HepG2 (cell line): ENCODE results near the gene YPEL5. TPM values are rescaled to one million over a fixed set of nuclear protein-coding genes. Genes with fewer than 3 reads are reported as not detected.

Source experiments
- ATAC-seq: fragments of 200-7000 bp; cut with Tn5 transposase; 3 replicates; pipeline ENCODE4 v1.9.1; 2020; ENCODE audit warnings: mild to moderate bottlenecking, moderate library complexity
- BruUV-seq: library from RNA; stranded (reverse); fragments of 400-500 nt; replicated peaks from 2 replicates; lab custom pipeline; 2021; lab: Mats Ljungman, UMichigan
- CTCF ChIA-PET: fragments of 300-600 bp; formaldehyde crosslinking; extraction: SDS; loops from one replicate; lab custom pipeline; 2021; ENCODE audit warnings: low total read pairs, inconsistent platforms, low intra/inter-chr PET ratio; lab: Yijun Ruan, JAX
- POLR2A ChIA-PET: fragments of 350-600 bp; sonication (Branson Sonifier 250); formaldehyde crosslinking; loops from one replicate; lab custom pipeline; 2020; ENCODE audit warnings: antibody characterized with exemption, inconsistent platforms; lab: Yijun Ruan, JAX
- DNase-seq: peaks from one replicate; pipeline ENCODE4 v3.0.0-alpha.2; 2015; ENCODE audit warnings: low spot score
- FAIRE-seq: peaks from 3 replicates; lab custom pipeline; 2011; peaks lifted over from hg19 to GRCh38; lab: Jason Lieb, UNC
- H2AFZ ChIP-seq: one replicate; pipeline ENCODE4 v1.6.1; 2011; ENCODE audit warnings: low read length, inconsistent platforms
- H3K27ac ChIP-seq: fragments of 300-600 bp; 3 replicates; pipeline ENCODE4 v1.8.0; 2011; ENCODE audit warnings: mixed run types, mild to moderate bottlenecking, mixed read lengths, low read length, inconsistent platforms; ENCODE audit not compliant: insufficient read depth; ENCODE audit errors: extremely low read length
- H3K27me3 ChIP-seq, 2 experiments: fragments of 200-600 bp in 1 of 2; 2 replicates in 1 of 2; 3 replicates in 1 of 2; pipeline versions ENCODE4 v1.6.0 to v1.8.0; 2011; ENCODE audit warnings: low read length in 2 of 2, mild to moderate bottlenecking in 2 of 2, moderate library complexity in 2 of 2, inconsistent platforms in 1 of 2; ENCODE audit not compliant: insufficient read depth in 2 of 2, control insufficient read depth in 1 of 2
- H3K36me3 ChIP-seq, 2 experiments: fragments of 200-600 bp in 1 of 2; replicated peaks in 1 of 2; 2 replicates in 1 of 2; 3 replicates in 1 of 2; pipeline versions ENCODE4 v1.5.1 to v1.8.0; 2011; ENCODE audit warnings: low read length in 2 of 2, inconsistent platforms in 1 of 2; ENCODE audit not compliant: insufficient read depth in 2 of 2, control insufficient read depth in 1 of 2
- H3K4me1 ChIP-seq: 2 replicates; pipeline ENCODE4 v1.5.1; 2012; ENCODE audit warnings: low read length, inconsistent platforms; ENCODE audit not compliant: insufficient read depth
- H3K4me2 ChIP-seq: 2 replicates; pipeline ENCODE4 v1.6.0; 2011; ENCODE audit warnings: low read depth, low read length, inconsistent platforms
- H3K4me3 ChIP-seq, 3 experiments: fragments of 200-600 bp in 1 of 3; sonication (generic), shearing (Covaris generic) in 1 of 3; replicated peaks in 1 of 3; 2 replicates each; pipeline ENCODE4 v1.5.1; 2011 to 2016; ENCODE audit warnings: low read length in 3 of 3, inconsistent platforms in 2 of 3, low read depth in 2 of 3, mild to moderate bottlenecking in 2 of 3, control low read depth in 1 of 3, mixed read lengths in 1 of 3; ENCODE audit not compliant: insufficient read depth in 1 of 3
- H3K79me2 ChIP-seq: one replicate; pipeline ENCODE4 v1.6.1; 2011; ENCODE audit warnings: low read length, inconsistent platforms; ENCODE audit not compliant: insufficient read depth
- H3K9ac ChIP-seq: 2 replicates; pipeline ENCODE4 v1.6.0; 2011; ENCODE audit warnings: mild to moderate bottlenecking, low read depth, low read length, inconsistent platforms; ENCODE audit not compliant: insufficient read depth
- H3K9me3 ChIP-seq: 2 replicates; pipeline ENCODE4 v1.5.1; 2012; ENCODE audit warnings: mild to moderate bottlenecking, low read length
- H4K20me1 ChIP-seq: 2 replicates; pipeline ENCODE4 v1.6.0; 2011; ENCODE audit warnings: inconsistent platforms, mild to moderate bottlenecking, low read length, moderate library complexity; ENCODE audit not compliant: insufficient read depth
- ARID3A ChIP-seq: IDR thresholded peaks from 2 replicates; pipeline ENCODE4 v1.6.1; 2012; ENCODE audit warnings: low read depth, low read length, improper control_type of control experiment
- HES4 ChIP-seq: sonication (generic); formaldehyde crosslinking; IDR thresholded peaks from 2 replicates; pipeline ENCODE4 v1.9.0; 2021; ENCODE audit warnings: mild to moderate bottlenecking, missing genetic modification reagents, borderline replicate concordance
- MIER2 ChIP-seq: IDR thresholded peaks from 2 replicates; pipeline ENCODE4 v1.6.1; 2016; ENCODE audit warnings: missing biosample characterization, missing genetic modification reagents
- MIXL1 ChIP-seq: IDR thresholded peaks from 2 replicates; pipeline ENCODE4 v1.6.1; 2016
- PRDM4 ChIP-seq: sonication (generic); formaldehyde crosslinking; IDR thresholded peaks from 2 replicates; pipeline ENCODE4 v1.9.0; 2021; ENCODE audit warnings: missing genetic modification reagents, borderline replicate concordance
- RFXAP ChIP-seq: sonication (generic); formaldehyde crosslinking; IDR thresholded peaks from 2 replicates; pipeline ENCODE4 v1.4.0; 2020; ENCODE audit warnings: missing genetic modification reagents, borderline replicate concordance
- TEAD3 ChIP-seq: optimal IDR thresholded peaks from 2 replicates; pipeline ENCODE3; 2016; ENCODE audit warnings: borderline replicate concordance
- TERF1 ChIP-seq: sonication (generic); formaldehyde crosslinking; IDR thresholded peaks from 2 replicates; pipeline ENCODE4 v1.8.0; 2022; ENCODE audit warnings: mild to moderate bottlenecking, missing genetic modification reagents, moderate library complexity
- ZFP37 ChIP-seq: sonication (generic); formaldehyde crosslinking; IDR thresholded peaks from 2 replicates; pipeline ENCODE4 v1.4.0; 2020; ENCODE audit warnings: missing genetic modification reagents, borderline replicate concordance
- ZFP41 ChIP-seq: sonication (generic); formaldehyde crosslinking; IDR thresholded peaks from 2 replicates; pipeline ENCODE4 v1.4.0; 2020; ENCODE audit warnings: mild to moderate bottlenecking, missing genetic modification reagents, borderline replicate concordance
- ZFP90 ChIP-seq: sonication (generic); formaldehyde crosslinking; IDR thresholded peaks from 2 replicates; pipeline ENCODE4 v1.8.0; 2022; ENCODE audit warnings: missing genetic modification reagents, mild to moderate bottlenecking, inconsistent platforms, borderline replicate concordance
- ZNF12 ChIP-seq: sonication (generic); formaldehyde crosslinking; IDR thresholded peaks from 2 replicates; pipeline ENCODE4 v1.5.0; 2020; ENCODE audit warnings: missing genetic modification reagents
- ZNF276 ChIP-seq: sonication (generic); formaldehyde crosslinking; IDR thresholded peaks from 2 replicates; pipeline ENCODE4 v1.4.0; 2020; ENCODE audit warnings: mild to moderate bottlenecking, low read depth, missing genetic modification reagents
- ZNF678 ChIP-seq: sonication (generic); formaldehyde crosslinking; IDR thresholded peaks from 2 replicates; pipeline ENCODE4 v1.4.0; 2020; ENCODE audit warnings: mild to moderate bottlenecking, missing genetic modification reagents
- ZNF710 ChIP-seq: sonication (generic); formaldehyde crosslinking; IDR thresholded peaks from 2 replicates; pipeline ENCODE4 v1.5.0; 2020; ENCODE audit warnings: mild to moderate bottlenecking, missing genetic modification reagents, borderline replicate concordance
- WGBS: methylation state at CpG from one replicate; pipeline ENCODE4 v1.1.6; 2017; ENCODE audit warnings: low lambda C conversion rate; 5-methylcytosine and 5-hydroxymethylcytosine counted together
- in situ Hi-C: cut with HindIII; loops from 2 replicates; pipeline ENCODE4 v1.10.0; 2017; ENCODE audit warnings: low pct_unique_long_range_greater_than_20kb; ENCODE audit not compliant: extremely low pct_ligation_motif_present
- intact Hi-C: fragments of 100-400 bp; cut with micrococcal nuclease; formaldehyde crosslinking; loops from one replicate; pipeline ENCODE4 v1.10.0; 2022; ENCODE audit not compliant: unreplicated experiment
- polyA plus RNA-seq, 8 experiments: library from polyadenylated mRNA; depleted of rRNA in 3 of 8; stranded (reverse) in 7 of 8; unstranded in 1 of 8; fragments of >200 nt; fragmentation: Illumina TruSeq in 4 of 8; extraction: Trizol in 4 of 8; gene quantifications; 2 replicates each; pipeline versions ENCODE4 v1.2.1 to v1.2.3, GENCODE V29; 2011 to 2016; ENCODE audit warnings: low read depth in 4 of 8, missing spikeins in 1 of 8, mixed read lengths in 1 of 8; ENCODE audit not compliant: insufficient read depth in 1 of 8
- total RNA-seq, 5 experiments: library from RNA; depleted of rRNA; stranded (reverse); fragments of >200 nt; fragmentation: Illumina TruSeq; extraction: Trizol; gene quantifications; 2 replicates each; pipeline ENCODE4 v1.2.3, GENCODE V29; 2016; ENCODE audit warnings: low read depth in 1 of 5

YPEL5 gene
- total and polyA plus RNA-seq, 2 of the 13 experiments (the other 11 are each of a cell fraction or from before 2014, with no cell fraction given): 12.7 to 49.7 TPM

GRCh38 chr2:30208453-30208852 lies 61.6 kb downstream of the YPEL5 start:
- H3K4me3 ChIP-seq: no peak overlapping the region
- 2% methylated on average over 2 of the region's 2 CpGs for WGBS
- peak; percentile 97 for ATAC-seq
- TF ChIP-seq RFXAP (CRISPR knock-in tag) (no peak), ZFP37 (CRISPR knock-in tag) (no peak), ZNF276 (no peak), ZNF678 (CRISPR knock-in tag) (no peak), PRDM4 (no peak), ZNF12 (CRISPR knock-in tag) (no peak), ARID3A (0 out of 2 replicates have a peak, but pooled peaks have one; percentile 27), TERF1 (no peak), HES4 (CRISPR knock-in tag) (no peak), TEAD3 (CRISPR knock-in tag) (peak; percentile 49), ZFP90 (CRISPR knock-in tag) (no peak), ZFP41 (CRISPR knock-in tag) (no peak), MIER2 (CRISPR knock-in tag) (no peak), MIXL1 (no peak; the same call in 1 of the 2 replicates), ZNF710 (CRISPR knock-in tag) (no peak)

More at GRCh38 chr2:30208453-30208852, 61.6 kb downstream of the YPEL5 start:
- H3K79me2 ChIP-seq: no peaks in the 10 kb centered on the region
- ChIA-PET POLR2A (no interaction called here), CTCF (interaction anchor here (0.9 to 5.9 kb wide), 7 partner anchors 31 to 653 kb away, joined by 3 to 86 read pairs (median 3); no protein-coding TSS in a partner anchor)
- H2AFZ ChIP-seq: no peak overlapping the region
- no peaks in the 10 kb centered on the region for H3K9me3 ChIP-seq
- no peak overlapping the region for H3K27ac ChIP-seq
- in situ Hi-C loops: loop anchor here (5.0 to 25.0 kb wide), 3 partner anchors 499 to 1129 kb away; no protein-coding TSS in a partner anchor
- H3K4me1 ChIP-seq: no peaks in the 10 kb centered on the region
- intact Hi-C loops: loop anchor here (1.0 kb wide), 2 partner anchors 499 to 503 kb away; no protein-coding TSS in a partner anchor
- H3K27me3 ChIP-seq: peaks cover 0 to 8% of the 10 kb centered on the region in 2 experiments; a peak in 2 of 5 replicates
- no peak overlapping the region for H3K4me2 ChIP-seq
- no peaks in the 10 kb centered on the region for H3K36me3 ChIP-seq
- FAIRE-seq: peak; percentile 93
- no peaks in the 10 kb centered on the region for H4K20me1 ChIP-seq
- BruUV-seq: no TSS peak
- peak; percentile 46 for DNase-seq
- no peak overlapping the region for H3K9ac ChIP-seq
